IPS-11a (cell line): ENCODE measurements around the gene MISP.

ENCODE experiments used
- H3K4me3 ChIP-seq: one replicate; pipeline ENCODE4 v1.5.1; 2013; ENCODE audit warnings: low read depth, low read length, control low read depth

MISP gene

GRCh38 chr19:806815-807421, 56.0 kb downstream of the MISP start:
- H3K4me3 ChIP-seq = no peak overlapping the region

DNA sequence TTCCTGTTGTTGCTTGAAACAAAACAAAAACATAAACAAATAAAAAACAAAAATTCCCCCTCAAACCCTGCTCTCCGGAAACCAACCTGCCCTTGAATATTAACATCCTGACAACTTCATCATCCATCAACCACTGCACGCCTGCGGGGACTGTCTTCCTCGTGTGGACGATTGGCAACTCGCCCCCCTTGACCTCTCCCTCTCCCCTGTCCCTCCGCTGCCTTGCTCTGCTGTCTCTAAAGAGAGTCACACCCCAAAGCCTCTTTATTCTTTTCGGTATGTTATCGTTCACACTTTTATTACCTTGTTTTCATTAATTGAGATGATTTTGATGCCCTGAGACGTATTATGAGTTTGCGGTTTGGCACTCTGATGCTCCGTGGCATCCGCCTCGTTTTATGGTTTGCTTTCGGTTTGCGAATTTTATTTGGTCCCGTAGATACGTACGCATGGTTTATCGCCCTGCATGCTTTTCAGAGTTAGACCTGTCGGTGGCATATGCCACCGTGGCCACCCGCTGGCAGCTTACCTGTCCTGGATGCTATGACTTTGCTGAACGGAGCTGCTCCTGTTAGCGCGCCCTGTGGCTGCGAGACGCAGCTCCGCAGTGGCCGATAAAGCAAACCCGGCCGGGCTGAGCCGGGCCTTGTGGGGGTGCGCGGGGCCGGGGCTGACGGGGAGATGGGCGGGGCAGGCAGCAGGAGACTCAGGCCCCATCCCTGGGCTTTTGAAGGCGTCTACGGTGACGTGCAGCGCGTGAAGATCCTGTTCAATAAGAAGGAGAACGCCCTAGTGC, 56.9 kb downstream of the MISP start:
- H3K4me3 ChIP-seq = no peak overlapping the region

- H3K4me3 ChIP-seq = no peak overlapping the region
Measured at GRCh38 chr19:808423-808775, 57.5 kb downstream of the MISP start.

- no peak overlapping the region for H3K4me3 ChIP-seq
Measured at GRCh38 chr19:810077-810855, 59.4 kb downstream of the MISP start.

GRCh38 chr19:810883-811489, 60.1 kb downstream of the MISP start:
- no peak overlapping the region for H3K4me3 ChIP-seq

DNA sequence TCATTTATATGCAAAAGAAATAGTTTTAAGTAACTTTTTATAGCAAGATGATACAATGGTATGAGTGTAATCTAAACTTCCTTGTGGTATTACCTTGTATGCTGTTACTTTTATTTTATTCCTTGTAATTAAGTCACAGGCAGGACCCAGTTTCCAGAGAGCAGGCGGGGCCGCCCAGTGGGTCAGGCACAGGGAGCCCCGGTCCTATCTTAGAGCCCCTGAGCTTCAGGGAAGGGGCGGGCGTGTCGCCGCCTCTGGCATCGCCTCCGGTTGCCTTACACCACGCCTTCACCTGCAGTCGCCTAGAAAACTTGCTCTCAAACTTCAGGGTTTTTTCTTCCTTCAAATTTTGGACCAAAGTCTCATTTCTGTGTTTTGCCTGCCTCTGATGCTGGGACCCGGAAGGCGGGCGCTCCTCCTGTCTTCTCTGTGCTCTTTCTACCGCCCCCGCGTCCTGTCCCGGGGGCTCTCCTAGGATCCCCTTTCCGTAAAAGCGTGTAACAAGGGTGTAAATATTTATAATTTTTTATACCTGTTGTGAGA, 60.7 kb downstream of the MISP start:
- H3K4me3 ChIP-seq = no peak overlapping the region

- no peak overlapping the region for H3K4me3 ChIP-seq
Measured at GRCh38 chr19:812049-812746, 61.3 kb downstream of the MISP start.

GRCh38 chr19:812747-813218, 61.9 kb downstream of the MISP start:
- no peak overlapping the region for H3K4me3 ChIP-seq

DNA sequence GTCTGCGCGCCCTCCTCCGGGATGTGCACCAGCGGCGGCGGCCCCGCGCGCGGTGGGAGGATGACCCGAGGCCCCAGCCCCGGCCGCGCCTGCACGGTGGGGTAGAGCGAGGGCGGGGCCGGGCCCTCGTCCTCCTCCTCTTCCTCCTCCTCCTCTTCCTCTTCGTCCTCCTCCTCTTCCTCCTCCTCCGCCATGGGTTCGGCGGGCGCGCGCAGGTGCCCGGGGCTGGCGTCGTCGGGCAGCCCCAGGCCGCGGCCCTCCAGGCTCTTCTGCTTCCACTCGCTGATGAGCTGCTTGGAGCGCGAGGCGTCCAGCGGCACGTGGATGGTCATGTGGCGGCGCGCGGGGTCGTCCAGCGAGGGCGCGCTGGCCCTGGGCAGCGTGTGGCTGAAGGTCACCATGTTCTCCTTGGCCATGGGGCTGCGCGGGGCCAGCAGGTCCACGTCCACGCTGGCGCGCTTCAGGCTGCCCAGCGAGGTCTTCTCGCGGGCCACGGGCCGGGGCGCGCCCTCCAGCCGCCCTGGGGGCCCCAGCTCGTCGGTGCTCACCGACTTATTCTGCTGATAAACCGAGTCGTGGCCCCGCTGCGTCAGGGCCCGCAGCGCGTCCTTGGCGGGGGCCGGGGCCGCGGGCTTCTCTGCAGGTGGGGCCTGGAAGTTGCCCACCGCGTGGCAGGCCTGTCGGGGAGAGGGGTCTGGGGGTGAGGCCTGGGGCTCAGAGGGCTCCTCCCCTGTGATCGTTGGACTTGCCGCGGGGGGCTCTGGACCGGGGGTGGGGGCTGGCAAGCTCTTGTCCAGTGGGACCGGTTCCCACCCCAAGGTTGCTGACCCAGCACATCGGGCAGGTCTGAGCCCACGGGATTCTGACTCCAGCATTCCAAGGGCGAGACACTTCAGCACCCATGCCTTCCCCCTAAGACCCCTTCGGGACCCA, 62.6 kb downstream of the MISP start:
- H3K4me3 ChIP-seq = no peak overlapping the region
